GM21515 (cell line): ENCODE results near the gene SRD5A1.

ENCODE experiments used
- ATAC-seq: cut with Tn5 transposase; IDR thresholded peaks from one replicate; pipeline ENCODE4 v1.9.1; 2021; ENCODE audit not compliant: unreplicated experiment

SRD5A1 gene

DNA sequence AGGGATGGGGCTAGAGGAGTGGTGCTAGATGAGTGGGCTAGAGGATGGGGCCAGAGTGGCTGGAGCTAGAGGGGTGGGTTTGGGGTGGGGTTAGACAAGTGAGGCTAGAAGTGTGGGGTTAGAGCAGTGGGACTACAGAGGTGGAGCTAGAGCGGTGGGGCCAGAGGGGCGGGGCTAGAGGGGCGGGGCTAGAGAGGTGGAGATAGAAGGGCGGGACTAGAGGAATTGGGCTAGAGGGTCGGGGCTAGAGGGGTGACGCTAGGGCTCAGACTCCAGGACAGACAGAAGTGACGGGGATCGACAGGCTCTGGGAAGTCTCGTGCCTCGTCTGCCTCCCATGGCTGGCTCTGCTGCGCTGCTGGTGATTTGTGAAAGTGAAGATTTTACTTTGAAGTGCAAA is 49.0 kb downstream of the SRD5A1 start:
- no peak for ATAC-seq

DNA sequence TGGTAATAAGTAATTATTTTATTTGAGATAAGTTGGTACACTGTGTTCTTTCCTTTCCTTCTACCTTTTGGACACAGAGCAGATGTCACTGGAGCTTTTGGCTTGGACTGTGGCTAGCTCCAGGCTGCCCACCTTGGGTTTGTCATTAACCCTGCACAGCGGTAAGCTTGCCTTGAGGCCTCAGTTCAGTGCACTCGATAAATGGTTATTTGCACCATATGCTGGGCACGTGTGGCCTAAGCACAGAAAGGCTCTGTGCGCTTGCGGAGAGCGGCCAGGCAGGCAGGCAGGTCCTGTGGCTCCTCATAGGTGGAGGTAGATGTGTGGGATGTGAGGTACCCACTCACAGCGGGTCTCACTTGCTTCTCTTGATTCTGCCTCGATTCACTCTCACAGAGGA is 50.0 kb downstream of the SRD5A1 start:
- no peak for ATAC-seq

DNA sequence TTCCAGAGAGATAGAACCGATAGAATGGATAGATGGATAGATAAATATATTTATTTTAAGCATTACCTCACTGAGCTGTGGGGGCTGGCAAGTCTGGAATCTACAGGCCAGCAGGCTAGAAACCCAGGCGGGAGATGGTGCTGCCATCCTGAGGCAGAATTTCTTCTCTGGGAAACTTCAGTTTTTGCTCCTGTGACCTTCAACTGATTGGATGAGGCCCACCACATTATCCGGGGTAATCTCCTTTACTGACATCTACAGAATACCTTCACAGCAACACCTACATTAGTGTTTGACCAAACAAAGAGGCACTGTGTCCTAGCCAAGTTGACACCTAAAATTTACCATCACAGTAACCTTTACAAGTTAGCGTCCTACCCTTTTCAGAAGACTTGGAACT is 50.8 kb downstream of the SRD5A1 start:
- ATAC-seq = no peak

DNA sequence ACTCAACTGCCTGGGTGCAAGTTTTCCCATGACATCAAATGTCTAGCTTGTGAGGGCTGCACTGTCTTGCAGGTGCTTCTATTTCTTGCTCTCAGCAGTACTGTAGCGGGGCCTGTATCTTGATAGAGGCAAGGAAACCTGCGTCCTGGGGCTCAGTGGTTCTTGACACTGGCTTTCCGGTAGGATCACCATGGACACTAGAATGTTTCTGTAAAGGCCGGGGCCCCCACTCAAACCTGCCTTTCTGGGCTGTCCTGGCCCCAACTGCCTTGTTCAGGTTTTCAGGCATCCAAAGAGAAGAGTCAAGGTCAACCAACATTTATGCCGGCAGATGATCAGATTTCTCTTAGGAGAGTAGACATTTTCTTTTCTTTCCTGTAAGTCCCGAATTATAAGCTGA is 53.3 kb downstream of the SRD5A1 start:
- no peak for ATAC-seq

DNA sequence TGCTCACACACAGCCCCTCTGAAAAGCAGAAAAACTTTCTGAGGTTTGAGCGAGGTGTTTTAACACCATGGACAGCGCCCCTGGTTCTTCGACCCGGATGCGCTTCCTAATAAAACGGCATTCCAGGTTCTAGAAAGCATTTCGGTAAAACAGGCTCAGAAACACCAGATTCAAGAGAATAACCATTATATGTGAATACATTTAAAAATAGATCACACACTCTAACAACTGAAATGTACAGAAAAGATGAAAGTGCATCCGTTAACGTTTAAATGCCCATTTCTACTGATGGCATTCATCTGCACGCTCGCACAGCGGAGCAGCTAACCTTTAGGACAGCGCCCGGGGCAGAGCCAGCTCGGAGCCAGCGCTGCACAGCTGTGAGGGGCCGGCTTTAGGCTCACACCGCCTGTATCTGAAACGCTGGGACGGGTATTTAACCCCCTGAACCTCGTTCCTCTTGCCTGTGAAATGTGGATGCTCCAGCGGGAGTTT is 53.7 kb downstream of the SRD5A1 start:
- no peak for ATAC-seq

DNA sequence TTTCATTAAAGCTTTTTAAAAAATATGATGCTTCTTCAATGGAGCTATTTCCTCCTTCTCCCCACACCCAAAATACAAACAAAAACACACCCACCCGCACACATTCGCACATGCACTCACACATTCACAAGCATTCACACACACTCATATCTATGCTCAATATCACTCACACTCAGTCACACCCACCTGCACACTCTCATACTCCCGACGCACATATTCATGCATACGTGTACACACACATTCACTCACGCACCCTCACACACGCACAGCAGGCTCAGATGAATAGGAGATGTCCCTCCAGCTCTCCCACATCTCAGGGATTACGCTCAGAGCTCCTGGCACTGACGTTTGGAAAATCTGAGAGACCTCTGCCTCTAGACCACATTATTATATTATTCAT is 54.3 kb downstream of the SRD5A1 start:
- ATAC-seq = no peak

DNA sequence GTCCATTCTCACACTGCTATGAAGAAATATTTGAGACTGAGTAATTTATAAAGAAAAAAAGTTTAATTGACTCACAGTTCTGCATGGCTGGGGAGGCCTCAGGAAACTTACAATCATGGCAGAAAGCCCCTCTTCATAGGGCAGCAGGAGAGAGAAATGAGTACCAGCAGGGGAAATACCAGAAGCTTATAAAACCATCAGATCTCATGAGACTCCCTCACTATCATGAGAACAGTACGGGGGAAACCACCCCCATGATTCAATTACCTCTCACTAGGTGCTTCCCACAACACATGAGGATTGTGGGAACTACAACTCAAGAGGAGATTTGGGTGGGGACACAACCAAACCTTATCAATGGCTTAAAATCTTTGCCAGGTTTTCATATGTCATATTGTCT is 59.7 kb downstream of the SRD5A1 start:
- ATAC-seq = no peak

DNA sequence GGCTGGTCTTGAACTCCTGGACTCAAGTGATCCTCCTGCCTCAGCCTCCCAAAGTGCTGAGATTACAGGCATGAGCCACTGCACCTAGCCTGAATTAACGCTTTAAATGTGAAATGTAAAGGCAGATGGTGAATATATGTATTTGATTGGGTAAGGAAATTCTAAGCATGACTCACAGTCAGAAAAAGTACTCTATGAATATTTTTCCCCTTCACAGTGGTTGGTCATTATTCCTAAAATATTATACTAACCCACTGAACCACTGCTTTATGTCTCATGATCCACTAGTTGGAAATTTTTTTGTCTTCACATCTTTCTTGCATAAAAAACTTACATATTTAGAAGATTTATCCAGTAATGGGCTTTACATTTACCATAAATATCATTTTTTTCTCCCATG is 65.5 kb downstream of the SRD5A1 start:
- no peak for ATAC-seq

DNA sequence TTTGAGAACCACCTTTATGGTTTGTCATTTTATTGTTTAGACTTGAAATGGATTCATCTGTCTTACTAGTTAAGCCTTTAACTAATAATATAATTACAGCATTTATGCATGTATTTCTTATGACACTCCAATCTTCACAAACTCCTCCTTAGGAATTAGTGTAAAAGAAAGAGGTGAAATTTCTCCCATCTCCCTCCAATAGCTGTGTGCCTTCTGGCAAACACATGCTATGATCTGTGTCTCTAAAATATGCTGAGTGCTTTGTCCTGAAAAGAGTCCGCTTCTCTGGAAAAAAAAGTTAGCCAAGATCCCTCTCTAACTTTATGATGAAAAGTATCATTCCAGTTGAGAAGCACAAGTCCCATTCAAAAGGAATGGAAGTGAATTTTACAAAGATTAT is 66.1 kb downstream of the SRD5A1 start:
- no peak for ATAC-seq

DNA sequence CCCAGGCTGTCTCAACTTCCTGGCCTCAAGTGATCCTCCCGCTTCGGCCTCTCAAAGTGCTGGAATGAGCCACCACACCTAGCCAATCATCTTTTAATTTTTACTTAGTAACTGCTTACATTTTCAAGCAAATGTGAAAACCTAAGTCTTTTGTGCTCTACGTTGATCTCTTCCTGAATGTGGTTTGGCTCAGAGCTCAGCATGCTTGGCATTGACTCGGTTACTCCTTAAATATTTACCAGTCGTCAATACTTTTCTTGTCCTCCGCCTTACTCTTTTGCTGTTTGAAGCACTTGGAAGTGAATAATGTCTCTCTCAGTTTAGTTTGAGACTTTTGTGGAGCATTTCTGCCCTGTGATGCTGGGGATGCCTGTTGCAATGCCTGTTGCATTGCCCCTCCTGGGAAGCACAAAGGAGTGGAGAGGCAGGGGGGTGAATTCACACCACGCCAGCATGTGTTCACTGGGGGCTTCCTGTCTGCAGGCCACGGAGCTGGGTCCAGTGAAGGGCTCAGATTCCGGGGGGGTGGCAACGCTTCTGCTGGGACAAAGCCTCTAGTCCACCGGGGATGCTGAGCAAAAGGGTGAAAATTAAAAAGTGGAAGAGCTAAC is 66.9 kb downstream of the SRD5A1 start:
- ATAC-seq = no peak

DNA sequence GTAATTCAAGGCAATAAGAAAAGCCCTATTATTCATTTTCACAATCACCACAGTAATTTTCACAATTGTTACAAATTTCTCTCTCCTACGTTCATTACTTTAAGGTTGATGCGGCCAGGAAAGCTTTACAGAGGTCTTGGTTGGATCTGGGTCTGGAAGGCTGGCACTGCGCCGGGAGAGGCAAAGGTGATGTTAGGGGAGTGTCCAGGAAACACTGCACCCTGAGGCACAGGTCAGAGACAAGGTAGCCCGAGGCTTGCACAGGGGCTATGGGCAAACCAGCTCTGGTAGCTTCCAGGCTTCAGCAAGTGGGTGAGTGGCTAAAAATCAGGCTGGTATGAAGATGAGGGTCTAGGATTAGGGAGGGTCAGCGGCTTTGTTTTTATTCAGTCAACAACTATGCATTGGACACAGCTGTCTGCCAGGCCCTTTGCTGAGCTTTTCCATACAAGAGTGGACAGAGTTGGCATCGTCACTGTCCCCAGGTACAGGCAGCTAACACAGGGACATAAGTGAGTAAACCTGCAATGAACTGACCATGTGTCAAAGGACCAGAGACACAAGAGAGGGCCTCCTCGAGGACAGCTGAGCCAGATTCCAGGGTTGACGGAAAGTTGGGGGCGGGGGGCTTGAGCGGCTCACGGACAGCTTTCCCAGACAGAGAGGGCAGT is 67.6 kb downstream of the SRD5A1 start:
- ATAC-seq = no peak

DNA sequence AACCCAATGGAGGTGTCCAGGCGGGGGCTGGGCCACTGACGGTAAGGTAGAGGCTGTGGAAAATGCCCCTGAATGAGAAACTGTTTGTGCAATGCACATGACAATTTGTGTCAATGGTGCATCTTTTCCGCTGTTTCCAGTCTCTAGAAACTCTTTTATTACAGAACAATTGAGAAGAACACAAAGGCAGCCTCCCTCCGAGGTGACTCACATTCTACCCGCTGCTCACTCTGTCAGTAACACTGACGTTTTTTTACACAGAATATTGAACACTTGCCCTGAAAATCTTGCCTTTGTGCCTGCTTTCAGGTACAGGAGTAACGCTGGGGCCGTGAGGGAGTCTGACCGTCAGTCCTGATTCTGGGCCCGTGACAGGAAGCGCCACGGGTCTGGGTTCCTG is 68.3 kb downstream of the SRD5A1 start:
- ATAC-seq = no peak

DNA sequence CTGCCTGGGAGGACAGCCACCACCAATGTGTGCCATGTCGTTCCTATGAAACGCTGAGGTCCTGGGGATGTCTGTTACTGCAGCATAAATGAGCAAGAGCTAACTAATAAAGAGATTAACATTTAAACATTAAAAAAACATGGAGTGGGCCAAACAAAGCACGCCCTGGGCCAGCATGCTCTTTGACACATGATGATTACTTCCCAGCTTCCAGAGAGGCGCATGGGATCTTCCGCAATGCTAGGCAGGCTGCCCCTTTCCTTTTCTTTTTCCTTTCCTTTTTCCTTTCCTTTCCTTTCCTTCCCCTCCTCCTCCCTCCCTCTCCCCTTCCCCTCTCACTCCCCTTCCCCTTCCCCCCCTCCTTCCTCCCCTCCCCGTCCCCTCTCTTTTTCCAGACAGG is 69.4 kb downstream of the SRD5A1 start:
- no peak for ATAC-seq

DNA sequence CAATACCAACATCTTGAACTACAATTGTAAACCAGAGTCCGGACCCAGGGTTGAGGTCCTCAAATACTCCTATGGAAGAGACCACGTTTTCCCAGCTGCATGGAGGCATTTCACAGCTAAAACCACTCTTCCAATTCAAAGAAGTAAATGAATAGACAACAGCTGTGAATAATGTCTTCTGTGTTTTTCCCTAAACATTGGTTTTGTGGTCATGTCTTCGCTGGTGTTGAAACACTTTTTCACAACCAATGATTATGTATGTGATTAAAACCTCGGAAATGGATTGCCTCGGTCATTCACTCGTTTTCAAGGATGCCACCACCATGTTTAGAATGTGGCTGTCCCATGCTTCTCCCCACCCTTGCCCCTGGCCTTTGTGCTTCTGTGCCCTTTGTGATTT is 70.6 kb downstream of the SRD5A1 start:
- no peak for ATAC-seq

DNA sequence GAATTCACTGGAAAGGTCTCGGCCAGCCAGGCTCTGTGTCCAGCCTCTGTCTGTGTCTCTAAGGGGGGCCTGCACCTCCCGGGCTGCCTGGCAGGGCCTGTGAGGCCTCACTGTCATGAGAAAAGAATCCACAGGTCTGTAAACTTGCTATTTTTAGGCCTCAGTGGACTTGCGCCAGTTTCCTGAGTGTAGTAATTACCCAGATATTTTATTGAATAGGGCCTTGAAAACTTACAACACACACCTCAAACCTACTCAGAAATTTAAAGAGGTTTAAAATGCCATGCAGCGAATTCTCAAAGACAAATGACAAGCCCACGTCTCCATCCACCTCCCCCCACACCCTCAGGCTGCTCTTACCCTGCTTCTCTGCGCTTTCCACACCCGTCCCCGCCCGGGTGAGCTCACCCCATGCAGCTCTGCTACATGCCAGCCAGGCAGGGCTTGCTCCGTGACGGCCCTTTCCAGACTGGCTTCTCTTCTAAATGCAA is 71.2 kb downstream of the SRD5A1 start:
- no peak for ATAC-seq

DNA sequence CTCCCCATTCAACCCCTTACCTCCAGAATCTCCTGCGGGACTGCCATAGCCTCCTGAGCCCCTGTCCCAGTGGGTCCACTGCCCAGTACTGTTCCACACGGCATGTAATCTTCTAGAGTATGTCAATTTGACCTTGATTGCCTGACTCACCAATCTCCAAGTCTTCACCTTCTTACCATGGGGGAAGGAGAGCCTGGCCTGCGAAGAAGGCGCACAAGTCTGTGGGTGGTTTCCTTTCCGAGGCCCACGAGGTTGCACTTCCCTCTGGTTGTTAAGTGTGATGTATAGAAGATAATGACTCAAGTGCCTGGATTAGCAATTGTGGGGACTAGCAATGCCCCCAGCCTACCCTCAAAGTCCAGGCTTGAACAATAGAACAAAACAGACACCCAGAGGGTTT is 71.8 kb downstream of the SRD5A1 start:
- peak; percentile 74 for ATAC-seq

DNA sequence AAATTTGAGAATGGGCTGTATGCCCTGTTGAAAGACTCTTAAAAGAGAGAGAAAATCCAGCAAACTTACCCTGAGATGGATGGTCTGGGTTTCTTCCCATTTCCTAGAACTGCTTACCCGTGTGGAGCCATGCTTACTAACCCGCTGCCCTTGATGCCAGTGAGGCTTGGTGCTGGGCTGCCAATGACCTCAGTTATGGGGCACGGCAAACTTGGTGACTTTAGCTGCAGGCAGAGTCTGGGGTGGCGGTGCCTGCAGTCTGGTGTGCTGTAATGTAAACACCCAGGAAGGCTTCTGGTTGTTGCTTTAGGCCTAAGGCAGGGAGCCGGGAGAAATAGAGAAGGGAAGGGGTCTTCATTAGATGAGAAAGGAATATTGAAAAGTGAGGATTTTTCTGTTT is 72.7 kb downstream of the SRD5A1 start:
- ATAC-seq = no peak

DNA sequence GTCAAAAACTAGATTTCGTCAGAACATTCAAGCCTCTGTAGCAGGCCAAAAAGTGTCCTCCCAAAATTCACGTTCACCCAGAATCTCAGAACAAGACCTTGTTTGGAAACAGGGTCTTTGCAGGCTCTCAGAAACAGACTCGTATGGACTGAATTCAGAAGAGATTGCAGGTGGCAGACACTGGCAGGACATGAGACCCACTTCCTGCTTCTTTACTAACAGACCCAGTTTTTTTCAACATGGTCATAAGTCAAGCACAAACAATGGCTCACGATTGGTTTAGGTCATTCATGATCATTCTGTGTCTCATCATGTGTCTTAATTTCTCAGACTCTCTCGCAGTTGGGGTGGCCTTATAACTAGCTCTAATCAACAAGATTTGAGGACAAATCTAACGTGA is 74.6 kb downstream of the SRD5A1 start:
- no peak for ATAC-seq

DNA sequence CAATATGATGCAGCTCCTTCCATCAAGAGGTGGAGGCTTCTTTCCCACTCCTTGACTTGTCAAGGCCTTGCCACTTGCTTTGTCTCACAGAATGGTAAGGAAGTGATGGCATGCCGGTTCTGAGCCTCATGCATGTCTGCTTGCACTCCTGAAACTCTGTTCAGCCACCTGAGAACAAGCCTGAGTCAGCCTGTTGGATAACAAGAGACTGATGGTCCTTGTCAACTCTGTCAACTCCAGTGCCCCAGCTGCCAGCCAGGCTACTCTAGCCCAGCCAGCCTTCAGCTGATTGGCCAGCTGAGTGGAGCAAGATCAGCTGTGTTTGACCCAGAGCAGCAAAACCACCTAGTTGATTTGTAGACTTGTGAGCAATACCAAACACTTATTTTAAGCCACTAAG is 75.6 kb downstream of the SRD5A1 start:
- no peak for ATAC-seq

DNA sequence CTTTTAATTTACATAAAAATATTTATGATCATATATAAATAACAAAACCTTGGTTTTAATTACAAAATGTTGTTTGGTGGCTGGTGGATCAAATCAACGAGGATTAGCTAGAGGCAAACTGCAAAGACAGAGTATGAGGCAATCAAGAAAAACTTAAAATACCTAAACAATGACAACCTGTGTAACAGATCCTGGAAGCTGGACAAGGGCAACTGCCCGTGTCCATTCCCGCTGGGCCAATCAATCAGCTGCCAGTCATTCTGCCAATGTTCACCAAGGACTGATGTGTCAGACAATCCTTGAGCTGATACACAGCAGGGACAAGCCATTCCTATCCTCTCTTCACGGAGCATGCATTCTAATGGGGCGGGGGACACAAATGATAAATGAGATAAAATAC is 76.8 kb downstream of the SRD5A1 start:
- ATAC-seq = no peak

DNA sequence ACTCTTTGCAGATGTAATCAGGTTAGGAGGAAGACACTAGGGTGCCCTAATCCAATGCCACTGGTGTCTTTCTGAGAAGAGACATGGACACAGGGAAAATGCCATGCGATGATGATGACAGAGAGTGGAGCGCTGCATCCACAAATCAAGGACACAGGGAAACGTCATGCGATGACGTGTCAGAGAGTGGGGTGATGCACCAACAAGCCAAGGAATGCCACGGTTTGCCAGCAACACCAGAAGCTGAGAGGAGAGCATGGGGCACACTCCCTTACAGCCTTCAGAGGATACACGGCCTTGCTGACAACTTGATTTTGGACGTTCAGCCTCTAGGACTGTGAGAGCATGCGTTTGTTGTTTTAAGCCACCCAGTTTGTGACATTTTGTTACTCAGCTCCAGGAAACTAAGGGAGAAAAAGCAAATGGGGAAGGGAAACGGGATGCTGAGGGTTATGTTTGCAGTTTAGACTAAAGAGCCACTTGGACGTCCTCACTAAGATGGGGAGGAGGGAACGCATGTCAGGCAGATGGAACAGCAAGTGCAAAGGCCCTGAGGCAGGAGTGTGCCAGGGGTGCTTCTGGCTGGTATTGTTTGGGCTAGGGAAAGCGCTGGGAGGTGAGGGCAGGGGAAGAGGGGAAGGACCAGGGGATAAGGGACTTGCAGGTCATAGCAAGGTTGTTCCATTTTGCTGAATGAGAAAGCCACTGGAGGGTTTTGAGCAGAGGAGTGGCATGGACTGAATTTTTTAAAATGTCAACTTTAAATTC is 77.5 kb downstream of the SRD5A1 start:
- ATAC-seq = no peak
